Dedifferentiated amniotic fluid mesenchymal stem cell (primary cell): ENCODE data around the gene OARD1.
"Not testable (repeated sequence)": the region's sequence is repeated elsewhere in the genome, so short reads cannot be mapped to it uniquely, and the experiment has no call there.

ENCODE experiments used
- DNase-seq: peaks from one replicate; pipeline ENCODE4 v3.0.0-alpha.2; 2016; ENCODE audit errors: extremely low spot score

The OARD1 gene, protein sequence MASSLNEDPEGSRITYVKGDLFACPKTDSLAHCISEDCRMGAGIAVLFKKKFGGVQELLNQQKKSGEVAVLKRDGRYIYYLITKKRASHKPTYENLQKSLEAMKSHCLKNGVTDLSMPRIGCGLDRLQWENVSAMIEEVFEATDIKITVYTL

DNA sequence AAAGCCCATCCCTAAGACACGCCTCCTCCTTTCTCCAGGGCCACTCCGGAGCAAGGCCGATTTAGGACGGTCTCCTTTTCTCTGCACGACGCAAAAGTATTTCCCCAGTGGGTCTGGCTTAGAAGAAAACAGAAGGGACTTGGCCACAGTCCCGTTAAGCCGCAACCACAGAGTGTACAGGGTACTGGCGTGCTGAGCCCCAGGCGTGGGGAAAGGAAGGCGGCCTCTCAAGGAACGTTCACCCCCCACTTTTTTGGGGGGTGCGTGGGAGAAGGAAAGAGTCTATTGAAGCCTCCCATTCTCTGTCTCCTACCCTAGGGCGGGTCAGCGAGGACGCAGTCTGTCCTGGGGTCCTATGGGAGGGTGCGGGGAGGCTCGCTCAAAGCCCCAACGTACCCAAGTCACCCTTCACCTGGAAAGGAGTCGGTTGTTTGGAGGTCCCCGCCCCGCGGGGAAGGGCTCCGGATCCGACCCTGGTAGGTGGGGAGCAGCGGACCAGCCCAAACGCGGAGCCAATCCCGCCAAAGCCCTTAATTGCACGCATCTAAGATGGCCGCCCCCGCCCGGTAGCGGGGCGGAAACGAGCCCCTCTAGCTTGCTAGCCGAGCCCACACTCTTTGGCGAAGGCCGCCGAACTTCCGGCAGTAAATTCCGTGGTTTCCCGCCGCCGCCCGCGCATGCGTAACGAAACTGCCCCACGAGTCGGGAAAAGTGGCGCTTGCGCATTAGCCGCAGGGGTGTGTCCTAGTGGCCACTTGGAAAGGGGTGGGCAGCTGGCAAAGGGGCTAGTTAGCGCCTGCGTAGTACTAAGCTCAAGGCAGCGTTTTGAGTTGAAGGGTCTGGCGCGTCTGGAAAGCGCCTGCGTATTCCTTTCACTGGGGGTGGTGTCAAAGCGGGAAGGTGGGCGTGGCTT is at the start of gene OARD1:
TSS of gene OARD1 (minus strand) at position 434 of the 913 bp plus-strand sequence. CDS start 722 bp downstream, outside the sequence.
- DNase-seq: peak; percentile 99

DNA sequence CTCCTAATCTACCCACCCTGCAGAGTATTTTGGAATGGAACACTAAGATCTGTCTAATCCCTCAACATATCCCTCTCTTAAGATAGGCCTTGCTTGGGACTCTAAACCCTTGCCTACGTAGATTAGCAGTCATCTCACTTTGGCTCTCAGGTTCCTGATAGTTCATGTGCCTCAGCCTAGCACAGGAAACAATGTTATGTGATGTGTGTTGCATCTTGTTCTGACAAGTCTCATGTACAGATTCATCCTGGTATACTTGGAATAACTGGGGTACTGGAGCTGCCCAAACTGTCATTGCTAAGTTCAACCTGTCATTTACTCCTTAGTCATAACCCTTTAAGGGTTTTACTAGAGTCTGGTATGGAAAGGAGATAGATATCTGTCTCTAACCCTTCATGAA is 47.9 kb upstream of the OARD1 start:
- no peak for DNase-seq

DNA sequence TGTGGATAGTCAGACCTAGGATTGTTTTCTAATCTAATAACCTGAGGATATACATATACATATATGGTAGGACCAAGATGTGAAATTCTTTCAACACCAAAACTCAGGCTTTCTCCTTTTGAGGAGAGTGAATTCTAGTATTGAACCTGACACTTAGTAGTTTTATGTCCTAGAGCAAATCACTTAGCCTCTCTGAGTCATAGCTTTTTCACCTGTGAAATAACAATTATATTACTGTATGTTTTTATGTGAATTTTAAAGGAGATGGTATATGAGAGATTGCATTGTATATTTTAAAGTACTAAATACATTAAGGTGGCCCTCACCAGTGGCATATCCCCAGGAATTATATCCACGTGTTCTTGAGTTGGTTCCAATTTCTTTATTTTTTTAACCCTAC is 47.4 kb upstream of the OARD1 start:
- DNase-seq: no peak

DNA sequence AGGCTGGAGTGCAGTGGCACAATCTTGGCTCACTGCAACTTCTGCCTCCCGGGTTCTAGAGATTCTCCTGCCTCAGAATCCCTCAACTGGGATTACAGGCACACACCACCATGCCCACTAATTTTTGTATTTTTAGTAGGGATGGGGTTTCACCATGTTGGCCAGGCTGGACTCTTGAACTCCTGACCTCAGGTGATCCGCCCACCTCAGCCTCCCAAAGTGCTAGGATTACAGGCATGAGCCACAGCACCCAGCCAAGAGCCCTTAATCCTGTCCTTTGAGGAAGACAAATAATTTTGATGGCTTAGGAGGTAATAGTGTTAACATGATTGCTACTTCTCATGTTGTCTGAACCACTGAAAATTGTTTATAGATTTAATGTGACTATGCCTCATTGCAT is 42.9 kb upstream of the OARD1 start:
- DNase-seq: not testable (repeated sequence)

DNA sequence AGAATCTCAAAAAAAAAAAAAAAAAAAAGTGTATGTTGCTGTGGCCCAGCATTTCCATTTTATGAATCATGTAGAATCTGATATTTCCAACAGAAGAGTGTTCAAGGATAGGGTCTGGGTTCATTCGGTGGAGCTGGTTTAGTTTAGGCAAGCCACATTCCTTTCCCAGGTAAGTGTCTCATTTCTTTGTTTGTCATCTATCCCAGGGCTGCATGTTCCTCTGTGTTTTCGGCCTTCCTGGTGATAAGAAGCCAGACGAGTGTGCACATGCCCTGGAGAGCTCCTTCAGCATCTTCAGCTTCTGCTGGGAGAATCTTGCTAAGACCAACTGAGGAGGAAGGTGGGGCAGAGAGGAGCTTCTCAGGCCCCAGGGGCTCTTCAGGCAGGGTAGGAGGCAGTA is 38.9 kb upstream of the OARD1 start:
- DNase-seq: no peak

DNA sequence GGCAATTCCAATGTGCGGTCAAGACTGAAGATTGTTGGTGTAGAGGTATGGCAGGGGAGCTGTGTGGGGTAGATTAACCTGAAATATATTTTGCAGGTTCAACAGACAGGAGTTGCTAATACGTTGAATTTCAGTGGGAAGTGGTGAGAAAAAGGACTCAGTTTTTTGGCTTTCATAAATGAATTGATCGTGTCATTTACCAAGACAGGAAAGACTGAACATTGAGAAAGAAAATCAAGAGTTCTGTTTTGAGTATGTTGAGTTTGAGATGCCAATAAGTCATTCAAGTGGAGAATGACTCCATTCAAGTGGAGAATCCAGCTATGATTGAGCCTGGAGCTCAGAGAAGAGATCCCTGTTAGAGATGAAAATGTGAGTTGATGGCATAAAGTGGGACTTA is 31.7 kb upstream of the OARD1 start:
- no peak for DNase-seq

DNA sequence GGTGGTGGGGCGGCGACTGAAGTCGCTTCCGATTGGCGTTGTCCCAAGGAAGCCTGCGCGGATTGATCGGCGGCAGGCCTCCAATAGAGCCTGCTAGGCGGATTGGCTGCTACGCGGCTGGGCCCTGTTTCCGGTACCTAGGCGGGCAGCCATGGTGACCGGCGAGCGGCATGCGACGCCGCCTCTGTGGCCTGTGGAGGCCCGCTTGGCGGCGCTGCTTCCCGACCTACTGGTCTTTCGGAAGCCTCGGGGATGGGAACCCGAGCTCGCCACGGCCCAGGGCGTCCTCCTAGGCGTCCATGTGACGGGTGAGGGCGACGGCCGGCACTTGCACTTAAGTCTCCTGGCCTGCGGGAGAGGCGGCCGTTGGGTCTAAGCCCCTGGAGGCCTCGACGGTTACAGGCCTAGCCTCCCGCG is 28.7 kb upstream of the OARD1 start:
- DNase-seq: no peak

DNA sequence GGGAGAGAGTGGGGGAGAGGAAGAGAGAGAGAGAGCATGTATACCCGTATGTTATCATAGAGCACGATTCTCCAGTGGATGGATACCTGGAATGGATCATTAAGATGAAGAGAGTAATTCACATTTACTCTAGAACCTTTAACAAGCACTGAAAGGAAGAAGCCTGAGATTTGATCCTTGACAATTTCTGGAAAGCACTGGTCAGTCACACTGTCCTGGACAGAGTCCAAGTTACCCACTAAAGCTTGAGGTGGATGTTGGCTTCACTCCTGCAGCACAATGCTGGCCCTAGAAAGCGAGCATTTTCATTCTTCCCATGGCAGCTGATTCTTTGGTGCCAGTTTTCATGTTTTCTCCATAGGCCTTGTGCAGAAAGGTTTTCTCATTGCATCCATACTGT is 26.2 kb upstream of the OARD1 start:
- DNase-seq: no peak

DNA sequence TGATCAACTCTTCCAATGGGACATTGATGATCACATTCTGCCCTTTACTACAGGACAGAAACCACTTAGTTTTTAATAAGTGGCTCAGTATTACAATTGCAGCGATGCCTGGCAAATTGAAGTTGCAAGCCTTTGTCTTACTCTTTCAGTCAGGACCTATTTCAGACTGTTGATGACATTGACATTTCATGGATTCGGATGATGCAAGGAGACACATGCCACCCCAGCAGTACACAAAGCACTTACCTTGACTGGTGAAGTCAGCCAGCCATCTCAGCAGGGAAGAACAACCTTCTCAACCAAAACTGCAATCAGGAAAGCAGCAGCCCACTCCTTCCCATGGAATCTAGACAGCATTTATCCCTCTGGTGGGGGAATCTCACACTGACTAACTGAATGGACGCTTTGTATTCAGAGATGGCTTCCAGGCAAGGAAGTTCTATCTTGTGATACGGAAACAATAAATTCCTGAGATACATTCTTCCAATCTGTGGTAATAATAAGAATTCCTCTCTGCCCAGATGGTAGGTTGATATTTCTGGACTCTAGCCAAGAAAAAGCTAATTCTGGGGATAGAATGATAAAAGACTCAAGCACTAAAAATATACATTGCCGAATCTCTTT is 25.4 kb upstream of the OARD1 start:
- peak; percentile 58 for DNase-seq

DNA sequence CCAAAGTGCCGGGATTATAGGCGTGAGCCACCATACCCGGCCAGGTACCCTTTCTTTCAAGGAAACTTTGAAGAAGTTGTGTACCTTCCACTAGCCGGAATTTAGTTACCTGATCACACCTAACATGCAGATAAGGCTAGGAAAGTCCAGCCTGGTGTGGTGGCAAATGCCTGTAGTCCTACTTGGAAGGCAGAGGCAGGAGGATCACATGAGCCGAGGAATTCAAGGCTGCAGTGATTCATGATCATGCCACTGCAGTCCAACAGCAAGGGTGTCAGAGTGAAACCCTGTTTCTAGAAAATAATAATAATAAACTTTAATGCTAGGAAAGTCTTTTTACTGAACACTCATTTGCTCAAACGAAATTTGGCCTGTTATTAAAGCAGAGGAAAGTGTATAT is 21.6 kb upstream of the OARD1 start:
- no peak for DNase-seq

DNA sequence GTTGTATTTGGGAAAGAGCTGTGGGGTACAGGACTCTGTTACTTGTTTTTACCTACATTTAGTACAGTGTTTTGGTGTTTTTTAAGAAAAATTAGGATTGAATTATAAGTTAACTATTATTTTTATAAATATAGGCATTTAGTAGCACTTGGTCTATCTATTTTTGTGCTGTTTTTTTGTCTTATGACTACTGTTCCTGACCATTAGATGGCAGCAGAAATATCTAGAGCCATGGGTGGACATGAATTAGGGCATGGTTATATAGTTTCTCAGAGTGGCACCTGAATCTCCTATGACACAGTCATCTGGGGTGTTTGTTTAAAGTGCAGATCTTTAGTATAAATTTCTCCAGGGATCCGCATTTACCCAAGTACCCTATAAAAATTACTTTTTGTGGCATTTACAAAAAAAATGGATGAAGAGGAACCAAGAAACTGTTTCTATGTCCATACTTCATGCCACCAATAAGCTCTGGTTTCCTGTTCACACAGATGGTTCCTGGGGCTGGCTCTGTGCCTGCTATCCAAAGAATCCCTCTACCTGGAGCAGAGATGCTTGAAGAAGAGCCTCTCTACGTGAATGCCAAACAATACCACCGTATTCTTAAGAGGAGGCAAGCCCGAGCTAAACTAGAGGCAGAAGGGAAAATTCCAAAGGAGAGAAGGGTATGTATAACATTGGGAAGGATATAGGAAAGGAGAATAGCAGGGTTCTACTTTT is 20.4 kb upstream of the OARD1 start:
- DNase-seq: no peak

DNA sequence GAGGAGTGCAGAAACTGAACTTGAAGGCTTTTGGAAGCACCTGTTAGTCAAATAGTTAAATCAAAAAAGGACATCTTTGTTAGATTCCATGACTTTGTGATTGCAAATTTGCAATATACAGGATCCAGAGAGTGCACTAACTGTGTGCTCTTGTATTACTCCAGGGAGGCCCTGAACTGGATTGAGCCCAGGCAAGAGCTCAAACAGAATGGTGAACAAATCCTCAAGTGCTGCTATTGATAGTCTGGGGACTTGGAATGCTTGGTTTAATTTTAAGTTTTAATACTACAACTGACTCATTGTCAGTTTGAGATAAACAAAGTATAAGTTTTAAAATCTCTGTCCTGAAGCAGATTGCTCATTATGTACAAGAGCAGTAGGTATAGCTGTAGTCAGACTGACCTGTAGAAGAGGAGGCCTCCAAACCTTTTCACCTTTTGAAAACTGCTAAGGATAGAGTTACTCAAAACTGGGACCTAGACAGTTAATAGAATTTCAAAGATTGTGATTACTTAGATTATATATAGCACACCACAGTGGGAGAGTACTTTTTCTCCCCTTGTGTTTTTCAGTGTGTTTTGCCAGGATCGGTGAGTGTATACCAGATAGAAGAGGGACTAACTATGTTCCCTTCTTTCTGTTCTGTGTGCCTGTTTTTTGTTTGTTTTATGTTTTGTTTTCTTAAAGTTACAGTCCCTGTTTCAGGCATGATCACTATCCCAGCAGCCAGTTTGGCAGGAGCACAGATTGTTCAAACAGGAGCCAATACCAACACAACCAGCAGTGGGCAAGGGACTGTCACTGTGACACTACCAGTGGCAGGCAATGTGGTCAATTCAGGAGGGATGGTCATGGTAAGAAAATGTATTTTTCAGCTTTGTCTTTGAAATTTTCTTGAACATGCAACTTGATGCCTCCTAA is 18.9 kb upstream of the OARD1 start:
- no peak for DNase-seq

DNA sequence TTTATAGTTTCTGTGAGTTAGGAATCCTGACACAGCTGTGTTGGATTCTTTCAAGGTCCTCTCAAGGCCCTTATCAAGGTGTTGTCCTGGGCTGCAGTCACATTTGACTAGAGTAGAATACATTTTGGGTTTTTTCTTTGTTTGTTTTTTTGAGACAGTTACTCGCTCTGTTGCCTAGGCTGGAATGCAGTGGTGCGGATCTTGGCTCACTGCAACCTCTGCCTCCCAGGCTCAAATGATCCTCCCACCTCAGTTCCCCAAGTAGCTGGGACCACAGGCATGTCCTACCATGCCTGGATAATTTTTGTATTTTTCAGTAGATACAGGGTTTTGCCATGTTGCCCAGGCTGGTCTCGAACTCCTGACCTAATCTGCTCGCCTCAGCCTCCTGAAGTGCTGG is 16.3 kb upstream of the OARD1 start:
- DNase-seq: no peak

DNA sequence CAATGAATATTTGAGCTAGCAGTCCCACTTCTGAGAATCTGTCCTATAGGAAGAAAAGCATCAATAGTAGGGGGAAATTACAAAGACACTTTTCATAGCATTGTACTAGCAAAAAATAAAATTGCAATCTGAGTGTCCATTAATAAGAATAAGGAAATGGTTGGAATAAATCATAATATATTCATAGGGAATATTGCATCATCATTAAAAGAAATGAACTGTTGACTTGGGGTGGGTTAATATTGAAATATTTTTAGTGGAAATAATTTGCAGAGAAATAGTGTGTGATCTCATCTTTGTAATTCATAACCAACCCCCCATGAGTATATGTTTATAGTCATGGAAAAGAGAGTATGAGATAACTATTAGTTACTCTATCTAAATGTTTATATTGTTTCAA is 13.0 kb upstream of the OARD1 start:
- no peak for DNase-seq

DNA sequence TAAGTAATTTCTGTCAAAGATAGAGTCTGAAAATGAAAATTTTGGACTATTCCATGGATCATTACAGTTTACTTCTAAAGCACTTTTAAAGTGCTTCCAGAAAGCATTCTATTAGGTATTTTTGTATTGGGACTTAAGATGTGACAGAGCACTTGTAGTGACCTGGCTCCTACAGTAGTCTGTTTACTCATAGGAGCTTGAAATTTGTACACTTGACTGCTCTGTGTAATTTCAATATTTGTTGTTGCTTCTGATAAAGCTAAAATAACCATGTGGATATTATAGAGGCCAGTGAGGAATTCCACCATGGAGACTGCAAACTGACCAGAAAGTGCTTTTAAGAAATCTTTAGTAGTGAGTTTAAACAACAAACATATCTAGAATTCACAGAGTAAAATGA is 10.9 kb upstream of the OARD1 start:
- DNase-seq: no peak

DNA sequence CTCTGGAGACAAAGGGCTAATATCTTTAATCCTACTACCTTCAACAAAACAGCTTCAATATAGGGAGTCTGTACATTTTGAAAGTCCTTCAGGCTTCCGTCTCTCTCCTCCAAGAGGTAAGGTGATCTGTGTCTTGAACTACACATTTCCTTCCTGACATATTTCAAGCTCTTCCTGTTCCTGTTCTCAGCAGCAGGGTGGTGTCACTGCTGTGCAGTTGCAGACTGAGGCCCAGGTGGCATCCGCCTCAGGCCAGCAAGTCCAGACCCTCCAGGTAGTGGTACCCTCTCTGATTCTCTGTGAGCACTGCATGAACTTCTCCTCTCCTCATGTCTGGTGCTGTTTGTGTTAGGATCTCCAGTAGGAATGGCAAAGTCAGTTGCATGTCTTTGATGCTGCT is 8.5 kb upstream of the OARD1 start:
- no peak for DNase-seq

DNA sequence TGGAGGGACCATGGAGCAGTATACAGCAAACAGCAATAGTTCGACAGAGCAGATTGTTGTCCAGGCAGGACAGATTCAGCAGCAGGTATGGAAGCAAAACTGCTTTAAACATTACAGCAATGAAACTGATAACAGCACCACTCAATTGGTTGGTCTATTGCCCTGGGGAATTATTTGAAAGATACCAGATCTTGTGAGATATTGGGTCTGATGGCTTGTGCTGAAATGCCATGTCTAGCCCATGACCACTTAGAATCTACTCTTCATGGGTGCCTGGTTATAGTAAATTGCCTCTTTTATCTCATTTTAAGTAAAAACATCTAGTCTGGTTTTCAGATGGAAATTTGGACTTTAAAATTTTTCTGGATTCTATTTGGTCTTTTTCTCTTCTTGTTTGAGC is 6.9 kb upstream of the OARD1 start:
- DNase-seq: no peak

DNA sequence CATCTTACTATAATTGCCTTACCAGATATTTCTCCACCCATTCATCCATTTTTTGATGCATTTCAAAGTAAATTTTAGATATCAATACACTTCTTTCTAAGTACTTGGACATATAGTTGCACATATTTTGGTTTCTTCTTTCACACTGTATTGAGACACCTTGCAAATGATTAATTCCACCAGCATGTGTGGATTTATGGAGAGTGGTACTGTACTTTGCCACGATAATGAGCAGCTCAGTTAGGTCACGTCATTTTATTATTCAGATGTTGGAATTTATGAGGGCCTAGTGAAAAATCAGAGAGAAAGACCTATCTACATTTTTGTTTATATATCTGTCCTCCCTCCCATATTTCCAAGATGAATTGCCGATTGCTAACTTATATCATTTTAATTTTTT is 5.9 kb upstream of the OARD1 start:
- no peak for DNase-seq

DNA sequence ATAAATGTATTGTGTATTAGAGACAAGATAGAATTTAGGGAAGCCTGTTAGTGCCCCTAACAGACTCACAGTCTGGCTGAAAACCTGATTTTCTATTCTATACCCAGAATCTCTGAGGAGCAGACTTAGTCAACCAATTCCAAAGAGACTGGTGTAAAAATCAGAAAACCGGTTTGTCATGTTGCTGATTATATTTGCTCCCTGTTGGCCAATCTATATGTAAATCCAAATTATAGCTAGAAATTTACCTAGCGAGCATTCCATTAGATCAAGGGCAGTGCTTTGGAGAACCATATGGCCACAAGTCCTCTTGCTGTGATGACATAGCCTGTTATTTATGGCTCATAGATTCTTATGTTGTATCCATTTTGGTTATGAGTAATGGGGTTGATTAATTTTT is 5.4 kb upstream of the OARD1 start:
- DNase-seq: no peak

DNA sequence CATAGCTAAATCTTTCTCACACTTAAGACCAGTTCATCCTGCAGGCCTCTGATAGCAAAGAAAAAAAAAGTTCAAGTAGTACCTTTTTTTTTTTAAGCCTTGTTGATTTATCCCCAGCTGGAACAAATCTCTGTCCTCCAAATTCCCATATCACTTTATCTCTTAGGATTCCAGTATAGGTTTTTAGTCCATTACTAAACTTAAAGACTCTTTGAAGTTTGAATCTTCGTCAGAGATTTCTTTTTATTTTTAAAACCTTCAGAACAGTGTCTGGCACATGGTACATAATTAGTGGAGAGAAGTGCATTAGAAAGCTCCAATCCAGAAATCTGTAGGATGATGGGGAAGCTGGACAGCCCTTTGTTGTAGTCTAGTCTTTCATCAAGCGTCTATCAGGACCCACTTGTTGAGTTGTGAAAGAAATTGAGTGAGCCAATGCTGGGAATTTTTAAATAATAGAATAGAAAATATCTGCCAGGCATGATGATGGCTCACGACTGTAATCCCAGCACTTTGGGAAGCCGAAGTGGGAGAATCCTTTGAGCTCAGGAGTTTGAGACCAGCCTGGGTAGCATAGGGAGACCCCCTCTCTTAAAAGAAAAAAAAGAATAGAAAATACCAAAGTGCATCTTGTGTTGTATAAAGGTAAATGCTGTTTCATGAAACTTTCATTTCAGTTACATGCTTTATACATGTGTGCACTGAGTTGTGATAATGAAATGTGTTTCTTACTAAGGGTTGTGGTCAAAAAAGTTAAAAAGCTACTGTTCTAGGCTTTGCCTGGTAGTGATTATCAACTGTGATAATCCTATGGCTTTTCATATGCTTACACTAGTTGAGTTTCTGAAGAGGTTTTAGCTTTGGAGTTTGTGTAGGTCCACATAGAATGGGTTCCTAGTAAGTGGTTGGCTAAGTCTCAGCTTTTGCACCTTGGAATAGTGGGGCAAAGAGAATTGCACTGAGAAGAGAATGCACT is 3.8 kb upstream of the OARD1 start:
- no peak for DNase-seq
